ENCODE results near the gene NDUFV1.

DNA sequence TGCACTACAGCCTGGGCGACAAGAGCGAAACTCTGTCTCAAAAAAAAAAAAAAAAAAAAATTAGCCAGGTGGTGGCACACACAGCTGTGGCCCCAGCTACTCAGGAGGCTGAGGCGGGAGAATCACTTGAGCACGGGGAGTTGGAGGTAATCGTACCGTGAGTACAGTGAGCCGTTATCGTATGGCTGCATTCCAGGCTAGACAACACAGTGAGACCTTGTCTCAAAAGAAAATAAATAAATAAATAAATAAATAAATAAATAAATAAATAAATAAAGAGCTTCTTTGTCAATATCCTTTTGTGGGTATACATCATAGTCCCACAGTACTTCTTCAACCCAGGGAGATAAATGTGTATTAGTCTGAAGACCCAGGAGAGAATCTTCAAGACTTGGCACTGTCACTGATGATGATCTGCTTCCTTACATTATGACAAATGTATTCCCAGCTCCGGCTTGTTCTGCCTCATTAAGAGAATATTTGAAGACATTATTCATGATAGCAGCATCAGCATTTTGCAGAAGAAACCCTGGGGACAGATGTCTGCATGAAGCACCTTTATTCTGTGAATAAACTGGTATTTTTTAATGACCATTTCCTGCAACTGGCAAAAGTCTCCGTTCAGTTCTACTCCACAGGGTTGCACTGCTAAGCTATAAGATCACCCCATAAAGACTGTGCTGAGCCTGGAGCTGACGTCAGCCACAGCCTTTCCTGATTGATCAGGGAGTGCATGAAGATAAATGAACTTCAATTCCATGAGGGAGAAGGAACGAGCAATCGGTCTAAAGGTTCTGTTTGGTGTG is 45.4 kb downstream of the NDUFV1 start:
- TF ChIP-seq, protein P1, sequence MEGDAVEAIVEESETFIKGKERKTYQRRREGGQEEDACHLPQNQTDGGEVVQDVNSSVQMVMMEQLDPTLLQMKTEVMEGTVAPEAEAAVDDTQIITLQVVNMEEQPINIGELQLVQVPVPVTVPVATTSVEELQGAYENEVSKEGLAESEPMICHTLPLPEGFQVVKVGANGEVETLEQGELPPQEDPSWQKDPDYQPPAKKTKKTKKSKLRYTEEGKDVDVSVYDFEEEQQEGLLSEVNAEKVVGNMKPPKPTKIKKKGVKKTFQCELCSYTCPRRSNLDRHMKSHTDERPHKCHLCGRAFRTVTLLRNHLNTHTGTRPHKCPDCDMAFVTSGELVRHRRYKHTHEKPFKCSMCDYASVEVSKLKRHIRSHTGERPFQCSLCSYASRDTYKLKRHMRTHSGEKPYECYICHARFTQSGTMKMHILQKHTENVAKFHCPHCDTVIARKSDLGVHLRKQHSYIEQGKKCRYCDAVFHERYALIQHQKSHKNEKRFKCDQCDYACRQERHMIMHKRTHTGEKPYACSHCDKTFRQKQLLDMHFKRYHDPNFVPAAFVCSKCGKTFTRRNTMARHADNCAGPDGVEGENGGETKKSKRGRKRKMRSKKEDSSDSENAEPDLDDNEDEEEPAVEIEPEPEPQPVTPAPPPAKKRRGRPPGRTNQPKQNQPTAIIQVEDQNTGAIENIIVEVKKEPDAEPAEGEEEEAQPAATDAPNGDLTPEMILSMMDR (IDR thresholded peaks at IDR 0.05) = no peak
- no peak for TF ChIP-seq POLR2A (IDR thresholded peaks at IDR 0.05)
